Measurements from ENCODE around the gene PCK2. TPM values are rescaled to one million over a fixed set of nuclear protein-coding genes. Genes with fewer than 3 reads are reported as not detected.
A peak's percentile ranks its signal among the peaks of the same experiment; 100 is the strongest.

The PCK2 gene
- total RNA-seq, 1 experiment from 2014 or later = 48.9 TPM

GRCh38 chr14:24069411-24069735 lies 24.7 kb upstream of the PCK2 start:
- Mint-ChIP-seq H3K27me3 (ENCODE audit: low read depth) (no peaks in the 10 kb centered on the region; the same call in none of the 2 replicates), H3K9me3 (no peaks in the 10 kb centered on the region), H3K4me3 (no peak overlapping the region), H3K27ac (peak overlapping the region in 1 of 3 experiments; percentile 85; a peak in 1 of 7 replicates), H3K4me1 (0 out of 4 replicates have a peak, but pooled peaks cover 0 to 3% of the 10 kb centered on the region in 2 experiments), H3K36me3 (ENCODE audit: insufficient read depth in 1 of 3, low read depth in 3 of 3) (no peaks in the 10 kb centered on the region; a peak in 1 of 7 replicates)
- no peak overlapping the region for H2AFZ ChIP-seq (ENCODE audit: low read length)
- no peak for TF ChIP-seq CTCF (conservative IDR thresholded peaks at IDR 0.05)
- no peak overlapping the region for H3K14ac ChIP-seq (ENCODE audit: insufficient read depth, low read length)
- H3K27me3 ChIP-seq (ENCODE audit: insufficient read depth, low read length) = no peaks in the 10 kb centered on the region
- H3K27ac ChIP-seq (ENCODE audit: insufficient read length, low read depth, low read length) = no peak overlapping the region
- no peaks in the 10 kb centered on the region for H3K23me2 ChIP-seq (ENCODE audit: insufficient read length, low read depth, low read length, poor library complexity, severe bottlenecking)
- no CpG with 5 or more reads among the region's 6 CpGs for WGBS (ENCODE audit: extremely low coverage, insufficient read length, low lambda C conversion rate)
- H2BK120ac ChIP-seq (ENCODE audit: low read depth, low read length, poor library complexity, severe bottlenecking) = no peak overlapping the region
- no peak overlapping the region for H2BK12ac ChIP-seq (ENCODE audit: insufficient read length, low read depth, low read length)
- H2BK15ac ChIP-seq (ENCODE audit: low read depth, low read length) = no peak overlapping the region
- no peak overlapping the region for H2BK5ac ChIP-seq (ENCODE audit: insufficient read length, low read length)
- H3K79me1 ChIP-seq (ENCODE audit: insufficient read depth, low read depth, low read length, poor library complexity, severe bottlenecking) = no peaks in the 10 kb centered on the region
- H3K4me1 ChIP-seq (ENCODE audit: insufficient read depth, low read length) = no peaks in the 10 kb centered on the region
- no peak overlapping the region for H3K18ac ChIP-seq (ENCODE audit: insufficient read length, low read depth, low read length)
- no peak for DNase-seq
- H3K9ac ChIP-seq (ENCODE audit: extremely low read depth, insufficient read length, low read length) = no peak overlapping the region
- H4K20me1 ChIP-seq (ENCODE audit: control insufficient read depth, insufficient read depth, insufficient read length) = no peaks in the 10 kb centered on the region
- no peak overlapping the region for H3K23ac ChIP-seq (ENCODE audit: insufficient read length, low read depth, low read length)
- no peak overlapping the region for H4K91ac ChIP-seq (ENCODE audit: insufficient read length, low read depth, low read length)
- no peak overlapping the region for H4K5ac ChIP-seq (ENCODE audit: insufficient read length, low read depth, low read length)
- H3K4ac ChIP-seq (ENCODE audit: low read depth, low read length) = no peak overlapping the region
- H2AK5ac ChIP-seq (ENCODE audit: insufficient read length, low read length) = no peak overlapping the region
- no peaks in the 10 kb centered on the region for H3K79me2 ChIP-seq (ENCODE audit: insufficient read depth, low read length)
- H3T11ph ChIP-seq (ENCODE audit: low read length) = no peak overlapping the region
- H3K4me2 ChIP-seq (ENCODE audit: insufficient read depth, insufficient read length, low read length) = no peak overlapping the region
- no peak overlapping the region for H3K56ac ChIP-seq (ENCODE audit: insufficient read length, low read depth, low read length)
- no peaks in the 10 kb centered on the region for H3K9me3 ChIP-seq (ENCODE audit: control insufficient read depth, low read depth, low read length)
- no peak overlapping the region for H2BK20ac ChIP-seq (ENCODE audit: low read depth, low read length, poor library complexity, severe bottlenecking)
- no peak overlapping the region for H4K8ac ChIP-seq (replicated peaks; ENCODE audit: insufficient read length, low read depth, low read length)

All from H9 (cell line).